ENCODE results near the gene TOP2A.
"Not testable (repeated sequence)": the region's sequence is repeated elsewhere in the genome, so short reads cannot be mapped to it uniquely, and the experiment has no call there.

Gene TOP2A

GRCh38 chr17:40431231-40431602 is 13.5 kb upstream of the TOP2A start:
- no peak for DNase-seq

DNA sequence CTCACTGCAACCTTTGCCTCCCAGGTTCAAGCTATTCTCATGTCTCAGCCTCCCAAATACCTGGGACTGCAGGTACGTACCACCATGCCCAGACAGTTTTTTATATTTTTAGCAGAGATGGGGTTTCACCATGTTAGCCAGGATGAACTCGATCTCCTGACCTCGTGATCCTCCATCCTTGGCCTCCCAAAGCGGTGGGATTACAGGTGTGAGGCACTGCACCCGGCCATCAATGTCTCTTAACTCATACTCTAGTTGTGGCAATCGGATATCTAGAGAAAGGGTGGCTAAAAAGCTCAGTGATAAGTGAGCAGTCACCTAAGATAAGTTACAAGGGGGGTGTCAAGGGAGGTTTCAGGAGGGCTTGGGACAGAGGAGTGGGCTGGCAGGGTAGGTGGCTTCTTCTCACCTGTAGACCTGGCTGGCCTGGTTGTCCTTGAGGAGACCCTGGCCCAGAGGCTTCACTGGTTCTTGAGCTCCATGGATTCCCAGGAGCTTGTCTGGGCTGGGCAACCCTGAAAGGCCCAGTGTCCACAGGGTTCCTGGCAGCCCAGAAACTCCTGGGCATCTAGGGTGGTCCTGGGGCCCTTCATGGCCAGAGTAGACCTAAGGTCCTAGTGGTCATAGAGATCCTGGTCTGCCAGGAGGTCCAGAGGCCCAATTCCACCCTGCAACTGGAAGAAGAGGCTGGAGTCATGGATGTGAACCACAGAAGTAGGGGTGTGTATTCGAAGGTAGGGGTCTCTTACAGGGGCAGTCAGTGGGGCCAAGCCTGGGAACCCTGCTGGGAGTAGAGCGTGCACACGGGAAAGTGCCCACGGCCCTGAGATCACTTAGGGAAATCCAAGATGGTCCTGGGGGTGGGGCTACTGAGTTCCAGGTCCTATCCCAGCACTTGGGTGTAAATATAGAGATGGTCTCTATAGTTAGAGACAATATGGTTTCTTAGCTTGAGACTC is 12.9 kb upstream of the TOP2A start:
- DNase-seq: no peak

DNA sequence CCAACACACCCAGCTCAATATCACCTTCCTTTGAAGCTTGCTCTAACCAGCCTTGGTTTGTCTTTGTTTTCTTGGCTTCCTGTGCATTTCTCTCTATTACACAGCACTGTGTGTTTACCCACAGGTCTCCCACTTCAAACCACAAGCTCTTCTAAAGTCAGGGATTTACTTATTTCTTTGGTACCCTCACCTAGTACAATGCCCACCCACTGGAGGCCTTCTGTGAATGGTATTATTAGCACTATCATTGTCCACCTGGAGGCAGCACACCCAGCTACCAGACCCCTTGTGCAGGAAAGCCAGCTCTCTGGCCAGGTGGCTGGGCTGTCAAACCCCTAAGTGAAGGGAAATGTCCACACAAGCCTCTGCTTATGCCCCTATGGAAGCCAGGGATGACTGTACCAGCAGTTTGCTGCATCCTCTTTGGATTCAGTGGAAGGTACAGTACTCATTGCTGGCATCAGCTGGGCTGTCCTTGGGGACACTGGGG is 9.4 kb upstream of the TOP2A start:
- no peak for DNase-seq

GRCh38 chr17:40425741-40426140 is 8.0 kb upstream of the TOP2A start:
- DNase-seq: no peak

GRCh38 chr17:40422990-40423633 is 5.4 kb upstream of the TOP2A start:
- no peak for DNase-seq

DNA sequence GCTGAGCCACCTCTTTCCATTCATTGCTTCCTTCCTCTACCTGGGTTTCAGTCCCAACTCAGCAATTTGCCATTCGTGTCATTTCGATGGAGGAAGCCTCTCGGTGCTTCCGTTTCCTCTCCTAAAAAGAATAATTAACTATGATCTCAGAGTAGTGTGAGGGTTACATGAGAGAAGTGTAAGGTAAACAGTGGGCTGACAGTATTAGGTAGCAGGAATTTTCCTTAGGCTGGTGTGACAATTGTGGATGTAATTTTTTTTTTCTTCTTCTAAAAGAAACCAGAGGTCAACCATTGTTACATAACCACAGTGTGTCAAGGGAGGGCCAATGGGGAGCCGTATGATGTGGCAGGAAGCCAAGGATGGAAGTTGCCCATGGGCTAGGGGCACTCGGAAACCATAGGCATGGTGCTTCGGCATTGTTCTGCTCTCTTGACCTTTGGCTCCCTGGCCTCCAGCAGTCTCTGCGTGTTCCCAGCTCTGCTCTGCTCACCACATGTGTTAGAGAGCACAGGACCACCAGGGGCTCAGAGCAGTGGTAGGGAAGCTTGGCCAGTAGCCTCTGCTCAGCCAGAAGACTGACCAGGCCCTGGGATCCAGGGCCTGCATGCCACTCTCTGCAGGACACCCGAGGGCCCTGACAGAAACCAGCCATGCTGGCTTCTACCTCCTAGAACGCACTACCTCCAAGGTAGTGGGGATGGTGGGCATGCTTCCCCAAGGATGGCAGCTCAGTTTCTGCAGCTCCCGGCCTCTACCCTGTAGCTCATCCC is 2.0 kb upstream of the TOP2A start:
- no peak for DNase-seq

GRCh38 chr17:40418428-40418706 is 671 bp upstream of the TOP2A start:
- no peak for DNase-seq

- no peak for DNase-seq
These were observed 463 bp downstream of the TOP2A start for GRCh38 chr17:40417258-40417608.

DNA sequence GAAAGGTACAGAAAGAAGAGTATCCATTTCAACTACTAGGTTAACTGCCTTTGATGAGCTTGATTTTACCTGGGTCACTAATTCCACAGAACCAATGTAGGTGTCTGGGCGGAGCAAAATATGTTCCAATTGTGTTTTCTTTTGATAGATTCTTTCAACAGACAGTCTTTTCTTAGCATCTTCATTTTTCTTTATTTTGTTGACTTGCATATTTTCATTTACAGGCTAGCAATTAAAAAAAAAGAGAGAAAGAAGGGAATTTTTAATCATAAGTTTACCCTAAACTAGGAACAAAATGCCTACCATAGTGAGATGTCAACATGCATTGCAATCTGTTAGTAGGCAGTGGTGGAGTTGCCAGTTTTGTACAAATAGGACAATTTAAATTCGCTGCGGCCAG is 1.0 kb downstream of the TOP2A start:
- DNase-seq: no peak

DNA sequence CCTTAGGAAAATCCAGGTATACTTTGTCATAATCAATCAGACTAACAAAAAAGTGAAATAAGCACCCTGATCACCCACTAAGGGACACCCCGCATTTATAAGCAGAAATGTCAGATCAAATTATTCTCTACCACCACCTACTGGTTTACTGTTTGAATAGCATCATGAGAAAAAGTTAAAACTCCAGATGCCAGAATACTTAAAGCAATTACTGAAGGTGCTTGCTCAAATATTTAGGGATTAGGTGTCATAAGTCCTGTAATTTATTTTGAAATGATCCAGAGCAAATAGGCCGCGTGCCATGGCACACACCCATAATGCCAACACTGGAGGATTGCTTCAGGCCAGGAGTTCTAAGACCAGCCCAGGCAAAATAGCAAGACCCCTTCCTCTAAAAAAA is 2.3 kb downstream of the TOP2A start:
- DNase-seq: no peak

- DNase-seq: not testable (repeated sequence)
These were observed 3.4 kb downstream of the TOP2A start for GRCh38 chr17:40414312-40414711.

DNA sequence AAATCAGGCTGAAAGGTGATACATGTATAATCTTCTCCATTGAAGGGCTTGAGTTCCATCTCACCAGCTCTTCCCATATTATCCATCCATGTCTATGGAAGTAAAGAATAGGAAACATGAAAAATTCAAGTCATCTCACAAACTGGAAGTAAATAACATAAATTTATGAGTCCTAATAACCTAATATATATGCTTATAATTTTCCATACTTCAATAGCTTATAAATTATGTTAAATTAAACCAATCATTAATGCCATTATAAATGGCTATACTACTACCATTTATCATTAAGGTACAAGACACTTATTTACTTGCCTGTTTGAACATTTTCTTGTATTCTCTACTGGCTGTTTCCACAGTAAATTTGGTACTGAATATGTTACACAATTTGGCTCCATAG is 4.8 kb downstream of the TOP2A start:
- no peak for DNase-seq

DNA sequence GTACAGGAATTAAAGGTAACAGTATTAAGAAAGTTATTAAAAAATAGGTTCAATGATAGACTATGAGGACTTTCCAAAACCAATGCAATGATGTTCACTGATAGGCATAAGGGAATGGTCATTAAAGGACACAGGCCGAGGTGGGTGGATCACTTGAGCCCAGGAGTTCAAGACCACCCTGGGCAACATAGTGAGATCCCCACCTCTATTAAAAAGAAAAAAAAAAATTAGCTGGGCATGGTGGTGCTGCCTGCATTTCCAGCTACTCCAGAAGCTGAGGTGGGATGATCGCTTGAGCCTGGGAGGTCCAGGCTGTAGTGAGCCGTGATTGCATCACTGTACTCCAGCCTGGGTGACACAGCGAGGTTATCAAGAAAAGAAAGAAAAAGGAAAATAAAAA is 5.9 kb downstream of the TOP2A start:
- no peak for DNase-seq

DNA sequence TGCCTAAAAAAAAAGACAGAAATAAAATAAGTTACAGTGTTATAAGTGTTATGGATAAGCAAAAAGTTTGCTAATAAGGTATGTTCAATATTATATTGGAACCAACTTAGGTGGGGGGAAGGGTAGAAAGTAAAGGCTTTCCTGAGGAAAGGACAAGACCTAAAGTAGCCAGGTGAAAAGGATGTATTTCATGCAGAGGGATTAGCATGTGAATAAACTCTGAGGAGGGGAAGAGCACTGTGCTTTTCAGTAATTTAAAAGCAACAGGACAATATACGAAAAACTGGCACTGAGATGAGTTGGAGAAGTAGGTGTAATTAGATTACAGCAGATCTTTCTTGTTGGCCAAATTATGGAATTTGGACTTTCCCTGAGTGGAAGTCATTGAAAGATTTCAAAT is 7.6 kb downstream of the TOP2A start:
- no peak for DNase-seq

- DNase-seq: not testable (repeated sequence)
These were observed 8.2 kb downstream of the TOP2A start for GRCh38 chr17:40409540-40409939.

DNA sequence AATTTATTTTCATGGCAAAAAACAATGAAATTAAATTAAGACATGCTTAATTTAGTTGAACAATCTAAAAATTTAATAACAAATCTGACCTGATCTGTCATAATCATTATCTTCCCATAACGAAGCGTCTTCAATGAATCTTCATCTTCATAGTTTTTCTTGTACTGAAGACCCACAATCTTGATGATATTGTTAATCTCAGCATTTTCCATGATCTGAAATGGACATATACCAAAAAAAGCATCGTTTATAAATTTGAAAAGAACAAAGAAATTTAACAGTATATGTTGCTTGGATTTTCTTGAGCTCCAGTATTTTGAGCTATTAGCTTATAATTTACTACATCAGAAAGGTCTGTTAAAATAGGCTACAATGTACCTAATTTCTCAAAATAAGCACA is 10.2 kb downstream of the TOP2A start:
- DNase-seq: no peak

DNA sequence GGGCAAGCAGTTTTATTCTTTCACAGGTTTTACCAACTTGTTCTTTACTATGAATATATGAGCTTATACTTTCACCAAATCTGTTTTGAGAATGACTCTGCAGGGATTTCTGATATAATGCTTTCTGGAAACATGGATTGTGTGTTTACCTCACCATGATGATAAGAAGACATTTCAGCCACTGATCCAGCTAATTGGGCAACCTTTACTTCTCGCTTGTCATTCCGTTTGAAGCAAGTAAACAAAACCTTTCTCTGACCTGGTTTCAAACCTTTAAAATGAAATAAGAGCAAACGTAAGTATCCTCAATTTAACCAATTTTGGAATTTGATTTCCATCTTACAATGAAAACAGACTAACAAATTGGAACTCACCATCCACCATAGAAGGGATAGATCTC is 13.7 kb downstream of the TOP2A start:
- DNase-seq: no peak

- no peak for DNase-seq
These were observed 15.0 kb downstream of the TOP2A start for GRCh38 chr17:40402668-40403067.

DNA sequence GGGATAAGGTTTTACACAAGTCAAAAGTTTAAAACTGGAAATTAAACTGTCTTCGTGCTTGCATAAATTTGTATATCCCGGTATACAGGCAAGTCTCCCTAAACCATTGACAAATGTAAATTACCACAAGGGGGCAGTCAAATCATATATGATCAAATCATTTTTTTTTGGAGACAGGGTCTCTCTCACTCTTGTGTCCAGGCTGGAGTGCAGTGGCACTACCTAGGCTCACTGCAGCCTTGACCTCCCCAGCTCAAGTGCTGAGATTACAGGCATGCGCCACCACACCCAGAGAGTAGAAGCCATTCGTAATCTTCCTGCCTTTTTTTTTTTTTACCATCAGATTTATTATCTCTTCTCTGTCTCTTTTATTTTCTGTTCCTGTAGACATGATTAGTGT is 18.5 kb downstream of the TOP2A start:
- no peak for DNase-seq

DNA sequence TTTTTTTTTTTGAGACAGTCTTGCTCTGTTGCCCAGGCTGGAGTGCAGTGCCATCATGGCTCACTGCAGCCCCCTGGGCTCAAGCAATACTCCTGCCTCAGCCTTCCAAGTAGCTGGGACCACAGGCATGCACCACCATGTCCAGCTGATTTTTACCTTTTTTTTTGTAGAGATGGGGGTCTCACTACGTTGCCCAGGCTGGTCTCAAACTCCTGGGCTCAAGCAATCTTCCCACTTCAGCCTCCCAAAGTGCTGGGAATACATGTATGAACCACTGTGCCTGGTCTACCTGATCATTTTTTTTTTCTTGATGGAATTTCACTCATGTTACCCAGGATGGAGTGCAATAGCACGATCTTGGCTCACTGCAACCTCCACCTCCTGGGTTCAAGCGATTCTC is 31.1 kb downstream of the TOP2A start:
- not testable (repeated sequence) for DNase-seq

GRCh38 chr17:40382251-40382650 is 35.4 kb downstream of the TOP2A start:
- DNase-seq: no peak

DNA sequence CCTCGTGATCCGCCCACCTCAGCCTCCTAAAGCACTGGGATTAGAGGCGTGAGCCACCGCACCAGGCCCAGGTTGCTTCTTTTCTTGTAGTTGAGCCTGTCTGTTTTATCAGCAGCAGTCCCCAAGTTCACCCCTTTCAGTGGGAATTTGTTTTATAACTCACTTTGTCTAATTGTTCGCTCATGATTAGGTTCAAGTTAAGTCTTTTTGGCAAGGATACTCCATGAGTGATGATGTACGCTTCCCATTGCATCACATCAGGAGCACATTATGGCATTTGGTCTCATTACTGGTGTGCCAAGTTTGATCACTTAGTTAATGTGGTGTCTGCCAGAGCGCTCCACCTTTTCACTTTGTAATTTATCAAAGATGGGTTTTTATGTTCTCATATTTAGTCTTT is 38.7 kb downstream of the TOP2A start:
- no peak for DNase-seq

DNA sequence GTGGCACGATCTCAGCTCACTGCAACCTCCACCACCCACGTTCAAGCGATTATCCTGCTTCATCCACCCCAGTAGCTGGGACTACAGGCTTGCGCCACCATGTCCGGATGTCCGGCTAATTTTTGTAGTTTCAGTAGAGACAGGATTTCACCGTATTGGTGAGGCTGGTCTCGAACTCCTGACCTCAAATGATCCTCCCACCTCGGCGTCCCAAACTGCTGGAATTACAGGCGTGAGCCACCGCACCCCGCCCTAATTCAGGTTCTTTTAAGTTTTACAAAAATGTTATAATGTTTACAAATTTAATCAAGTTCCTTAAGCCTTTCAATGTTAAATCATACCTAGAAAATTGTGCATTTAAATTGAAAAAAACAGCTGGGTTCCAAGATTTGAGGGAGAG is 39.9 kb downstream of the TOP2A start:
- no peak for DNase-seq

DNA sequence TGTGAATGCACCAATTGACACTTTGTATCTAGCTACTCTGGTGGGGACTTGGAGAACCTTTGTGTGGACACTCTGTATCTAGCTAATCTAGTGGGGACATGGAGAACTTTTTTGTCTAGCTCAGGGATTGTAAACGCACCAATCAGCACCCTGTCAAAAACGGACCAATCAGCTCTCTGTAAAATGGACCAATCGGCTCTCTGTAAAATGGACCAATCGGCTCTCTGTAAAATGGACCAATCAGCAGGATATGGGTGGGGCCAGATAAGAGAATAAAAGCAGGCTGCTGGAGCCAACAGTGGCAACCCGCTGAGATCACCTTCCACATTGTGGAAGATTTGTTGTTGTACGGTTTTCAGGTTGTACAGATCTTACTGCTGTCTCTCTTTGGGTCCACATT is 41.2 kb downstream of the TOP2A start:
- DNase-seq: not testable (repeated sequence)

Data from left hindlimb (tissue), 1 donor.